Measurements from ENCODE around the gene SUMF1.

DNA sequence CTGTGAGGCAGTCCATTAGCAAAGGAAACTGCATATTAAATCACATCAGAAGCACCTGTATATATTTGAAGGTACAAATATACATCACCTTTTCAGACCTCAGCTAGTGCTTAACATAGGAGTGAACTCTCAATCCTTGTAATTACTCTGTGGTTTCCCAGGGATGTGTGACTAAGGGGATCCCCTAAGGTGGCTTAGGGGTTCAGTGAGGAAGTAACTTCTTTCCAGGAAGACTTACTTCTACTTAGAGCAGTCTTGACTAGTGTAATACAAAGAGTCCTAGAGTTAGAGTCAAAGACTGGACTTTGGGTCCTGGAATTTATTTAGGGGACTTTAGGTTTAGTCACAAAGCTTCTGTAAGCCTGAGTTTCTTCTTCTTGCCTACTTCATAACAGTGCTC lies 8.7 kb upstream of the SUMF1 start:
- TF ChIP-seq, protein P1, sequence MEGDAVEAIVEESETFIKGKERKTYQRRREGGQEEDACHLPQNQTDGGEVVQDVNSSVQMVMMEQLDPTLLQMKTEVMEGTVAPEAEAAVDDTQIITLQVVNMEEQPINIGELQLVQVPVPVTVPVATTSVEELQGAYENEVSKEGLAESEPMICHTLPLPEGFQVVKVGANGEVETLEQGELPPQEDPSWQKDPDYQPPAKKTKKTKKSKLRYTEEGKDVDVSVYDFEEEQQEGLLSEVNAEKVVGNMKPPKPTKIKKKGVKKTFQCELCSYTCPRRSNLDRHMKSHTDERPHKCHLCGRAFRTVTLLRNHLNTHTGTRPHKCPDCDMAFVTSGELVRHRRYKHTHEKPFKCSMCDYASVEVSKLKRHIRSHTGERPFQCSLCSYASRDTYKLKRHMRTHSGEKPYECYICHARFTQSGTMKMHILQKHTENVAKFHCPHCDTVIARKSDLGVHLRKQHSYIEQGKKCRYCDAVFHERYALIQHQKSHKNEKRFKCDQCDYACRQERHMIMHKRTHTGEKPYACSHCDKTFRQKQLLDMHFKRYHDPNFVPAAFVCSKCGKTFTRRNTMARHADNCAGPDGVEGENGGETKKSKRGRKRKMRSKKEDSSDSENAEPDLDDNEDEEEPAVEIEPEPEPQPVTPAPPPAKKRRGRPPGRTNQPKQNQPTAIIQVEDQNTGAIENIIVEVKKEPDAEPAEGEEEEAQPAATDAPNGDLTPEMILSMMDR (IDR thresholded peaks at IDR 0.05; ENCODE audit: low read depth, low read length, missing input control), result no peak
- no peak for TF ChIP-seq FOXA1 (IDR thresholded peaks at IDR 0.05)
- TF ChIP-seq RAD21 (IDR thresholded peaks at IDR 0.05), result no peak
- TF ChIP-seq JUND (IDR thresholded peaks at IDR 0.05), result no peak
- TF ChIP-seq ATF3 (IDR thresholded peaks at IDR 0.05), result no peak
- TF ChIP-seq, protein P2, sequence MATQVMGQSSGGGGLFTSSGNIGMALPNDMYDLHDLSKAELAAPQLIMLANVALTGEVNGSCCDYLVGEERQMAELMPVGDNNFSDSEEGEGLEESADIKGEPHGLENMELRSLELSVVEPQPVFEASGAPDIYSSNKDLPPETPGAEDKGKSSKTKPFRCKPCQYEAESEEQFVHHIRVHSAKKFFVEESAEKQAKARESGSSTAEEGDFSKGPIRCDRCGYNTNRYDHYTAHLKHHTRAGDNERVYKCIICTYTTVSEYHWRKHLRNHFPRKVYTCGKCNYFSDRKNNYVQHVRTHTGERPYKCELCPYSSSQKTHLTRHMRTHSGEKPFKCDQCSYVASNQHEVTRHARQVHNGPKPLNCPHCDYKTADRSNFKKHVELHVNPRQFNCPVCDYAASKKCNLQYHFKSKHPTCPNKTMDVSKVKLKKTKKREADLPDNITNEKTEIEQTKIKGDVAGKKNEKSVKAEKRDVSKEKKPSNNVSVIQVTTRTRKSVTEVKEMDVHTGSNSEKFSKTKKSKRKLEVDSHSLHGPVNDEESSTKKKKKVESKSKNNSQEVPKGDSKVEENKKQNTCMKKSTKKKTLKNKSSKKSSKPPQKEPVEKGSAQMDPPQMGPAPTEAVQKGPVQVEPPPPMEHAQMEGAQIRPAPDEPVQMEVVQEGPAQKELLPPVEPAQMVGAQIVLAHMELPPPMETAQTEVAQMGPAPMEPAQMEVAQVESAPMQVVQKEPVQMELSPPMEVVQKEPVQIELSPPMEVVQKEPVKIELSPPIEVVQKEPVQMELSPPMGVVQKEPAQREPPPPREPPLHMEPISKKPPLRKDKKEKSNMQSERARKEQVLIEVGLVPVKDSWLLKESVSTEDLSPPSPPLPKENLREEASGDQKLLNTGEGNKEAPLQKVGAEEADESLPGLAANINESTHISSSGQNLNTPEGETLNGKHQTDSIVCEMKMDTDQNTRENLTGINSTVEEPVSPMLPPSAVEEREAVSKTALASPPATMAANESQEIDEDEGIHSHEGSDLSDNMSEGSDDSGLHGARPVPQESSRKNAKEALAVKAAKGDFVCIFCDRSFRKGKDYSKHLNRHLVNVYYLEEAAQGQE (IDR thresholded peaks at IDR 0.05), result no peak
- no peak for TF ChIP-seq HNF4A (conservative IDR thresholded peaks at IDR 0.05)
- TF ChIP-seq YY1 (IDR thresholded peaks at IDR 0.05), result no peak
- TF ChIP-seq GABPA (IDR thresholded peaks at IDR 0.05 in 1 of 2, conservative IDR thresholded peaks at IDR 0.05 in 1 of 2), result no peak
